Breast epithelium (tissue), 3 donors: ENCODE measurements around the gene RNU1-2.
"Not testable (repeated sequence)": the region's sequence is repeated elsewhere in the genome, so short reads cannot be mapped to it uniquely, and the experiment has no call there.

Experiments
- POLR2A ChIP-seq: fragments of 450-650 bp; IDR thresholded peaks from one replicate; pipeline ENCODE4 v1.6.1; 2016; ENCODE audit warnings: antibody characterized with exemption, mild to moderate bottlenecking, moderate library complexity
- TF ChIP-seq, protein P1 (sequence below), 3 donors: fragments of 450-650 bp; IDR thresholded peaks; one replicate each; pipeline ENCODE4 v1.5.1; 2016 to 2017; ENCODE audit warnings: antibody characterized with exemption in 3 of 3, mild to moderate bottlenecking in 3 of 3, moderate library complexity in 3 of 3

DNA sequence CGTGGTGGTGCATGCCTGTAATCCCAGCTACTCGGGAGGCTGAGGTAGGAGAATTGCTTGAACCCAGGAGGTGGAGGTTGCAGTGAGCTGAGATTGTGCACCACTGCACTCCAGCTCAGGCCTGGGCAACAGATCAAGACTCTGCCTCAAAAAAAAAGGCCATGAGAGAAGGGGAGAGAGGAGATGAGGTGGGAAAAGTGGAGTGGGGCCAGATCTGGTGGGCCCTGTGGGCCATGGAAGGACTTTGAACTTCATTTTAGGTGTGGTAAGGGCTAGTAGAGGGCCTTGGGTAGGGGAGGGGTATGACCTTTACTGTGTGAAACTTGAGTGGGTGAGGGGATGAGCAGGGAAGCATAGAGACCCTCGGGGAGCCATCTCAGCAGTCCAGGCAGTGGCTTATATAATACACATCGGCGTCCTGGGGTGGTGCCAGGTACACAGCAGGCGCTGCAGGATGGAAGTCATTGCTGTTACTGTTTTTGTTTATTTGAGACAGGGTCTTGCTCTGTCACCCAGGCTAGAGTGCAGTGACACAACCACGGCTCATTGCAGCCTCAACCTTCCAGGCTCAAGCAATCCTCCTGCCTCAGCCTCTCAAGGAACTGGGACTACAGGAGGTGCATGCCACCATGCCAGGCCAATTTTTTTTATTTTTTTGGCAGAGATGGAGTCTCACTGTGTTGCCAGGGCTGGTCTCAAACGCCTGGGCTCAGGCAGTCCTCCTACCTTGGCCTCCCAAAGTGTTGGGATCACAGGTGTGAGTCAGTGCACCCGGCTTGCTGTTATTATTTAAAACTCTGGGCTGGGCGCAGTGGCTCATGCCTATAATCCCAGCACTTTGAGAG lies 20.5 kb downstream of the RNU1-2 start:
- TF ChIP-seq, protein P1, sequence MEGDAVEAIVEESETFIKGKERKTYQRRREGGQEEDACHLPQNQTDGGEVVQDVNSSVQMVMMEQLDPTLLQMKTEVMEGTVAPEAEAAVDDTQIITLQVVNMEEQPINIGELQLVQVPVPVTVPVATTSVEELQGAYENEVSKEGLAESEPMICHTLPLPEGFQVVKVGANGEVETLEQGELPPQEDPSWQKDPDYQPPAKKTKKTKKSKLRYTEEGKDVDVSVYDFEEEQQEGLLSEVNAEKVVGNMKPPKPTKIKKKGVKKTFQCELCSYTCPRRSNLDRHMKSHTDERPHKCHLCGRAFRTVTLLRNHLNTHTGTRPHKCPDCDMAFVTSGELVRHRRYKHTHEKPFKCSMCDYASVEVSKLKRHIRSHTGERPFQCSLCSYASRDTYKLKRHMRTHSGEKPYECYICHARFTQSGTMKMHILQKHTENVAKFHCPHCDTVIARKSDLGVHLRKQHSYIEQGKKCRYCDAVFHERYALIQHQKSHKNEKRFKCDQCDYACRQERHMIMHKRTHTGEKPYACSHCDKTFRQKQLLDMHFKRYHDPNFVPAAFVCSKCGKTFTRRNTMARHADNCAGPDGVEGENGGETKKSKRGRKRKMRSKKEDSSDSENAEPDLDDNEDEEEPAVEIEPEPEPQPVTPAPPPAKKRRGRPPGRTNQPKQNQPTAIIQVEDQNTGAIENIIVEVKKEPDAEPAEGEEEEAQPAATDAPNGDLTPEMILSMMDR (IDR thresholded peaks at IDR 0.05), result not testable (repeated sequence)
- TF ChIP-seq POLR2A, result not testable (repeated sequence)
